Measurements from ENCODE around the gene EME1.

DNA sequence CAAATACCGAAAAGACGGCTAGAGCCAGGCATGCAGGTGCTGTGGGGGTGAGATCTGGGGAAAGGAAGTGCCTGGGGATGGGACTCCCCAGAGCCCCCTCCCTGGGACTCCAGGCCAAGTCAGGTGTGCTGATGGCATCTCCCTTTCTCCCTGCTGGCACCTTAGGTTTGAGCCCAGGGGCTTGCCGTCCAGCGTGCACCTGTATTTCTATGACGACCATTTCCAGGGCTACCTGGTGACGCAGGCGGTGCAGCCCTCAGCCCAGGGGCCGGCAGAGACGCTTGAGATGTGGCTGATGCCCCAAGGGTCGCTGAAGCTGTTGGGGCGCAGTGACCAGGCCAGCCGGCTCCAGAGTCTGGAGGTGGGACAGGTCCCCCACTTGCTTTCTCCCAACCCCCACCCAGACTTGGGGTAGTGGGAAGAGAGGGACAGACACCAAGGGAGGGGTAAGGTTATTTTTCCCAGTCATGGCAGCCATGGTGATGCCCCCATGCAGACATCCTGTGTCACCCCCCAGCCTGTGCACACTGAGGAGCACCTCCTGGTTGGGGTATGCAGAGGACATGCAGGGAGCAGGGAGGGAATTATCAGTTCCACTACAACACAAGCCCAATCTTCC lies 16.0 kb upstream of the EME1 start:
- TF ChIP-seq CREM (IDR thresholded peaks at IDR 0.05), result no peak
- TF ChIP-seq CREM (CRISPR knock-in tag; IDR thresholded peaks at IDR 0.05), result no peak
- no peak for TF ChIP-seq CBFB (CRISPR knock-in tag; IDR thresholded peaks at IDR 0.05)
